Spleen (tissue), 7 donors: ENCODE data around the gene SLC25A40.

Experiments
- CTCF ChIP-seq, 11 experiments: fragments of 200-600 bp in 7 of 11; fragments of 450-650 bp in 4 of 11; sonication (generic) in 4 of 11; IDR thresholded peaks in 8 of 11; conservative IDR thresholded peaks in 3 of 11; 1 replicate in 7 of 11; 2 replicates in 4 of 11; pipeline versions ENCODE4 v1.4.0 to v1.8.0; 2016 to 2021; ENCODE audit warnings: antibody characterized with exemption in 11 of 11, inconsistent platforms in 4 of 11, mild to moderate bottlenecking in 1 of 11
- POLR2A ChIP-seq, 3 donors: fragments of 450-650 bp; IDR thresholded peaks; one replicate each; pipeline ENCODE4 v1.5.1; 2017; ENCODE audit warnings: antibody characterized with exemption in 3 of 3, mild to moderate bottlenecking in 1 of 3
- POLR2AphosphoS5 ChIP-seq, 3 donors: sonication (generic); formaldehyde crosslinking; IDR thresholded peaks; one replicate each; pipeline ENCODE4 v1.5.1; 2017; ENCODE audit warnings: antibody characterized with exemption in 3 of 3
- donor health status: DM: no; HTN: no; CAD: no; lungs with moderate emphysema.
- donor health status: DM: no; HTN: no; CAD: no.
- donor health status: DM: no; HTN: no; CAD: no.

GRCh38 chr7:87810726-87811125, 65.4 kb downstream of the SLC25A40 start:
- TF ChIP-seq CTCF (IDR thresholded peaks at IDR 0.05 in 8 of 11, conservative IDR thresholded peaks at IDR 0.05 in 3 of 11) = no peak
- no peak for TF ChIP-seq POLR2AphosphoS5 (IDR thresholded peaks at IDR 0.05)
- TF ChIP-seq POLR2A (IDR thresholded peaks at IDR 0.05) = no peak
